ENCODE measurements around the gene SERPINC1. TPM values are rescaled to one million over a fixed set of nuclear protein-coding genes. Genes with fewer than 3 reads are reported as not detected.

SERPINC1 gene
- total RNA-seq, 6 experiments from 2014 or later: 1,325 to 2,875 (median 2,199) TPM

DNA sequence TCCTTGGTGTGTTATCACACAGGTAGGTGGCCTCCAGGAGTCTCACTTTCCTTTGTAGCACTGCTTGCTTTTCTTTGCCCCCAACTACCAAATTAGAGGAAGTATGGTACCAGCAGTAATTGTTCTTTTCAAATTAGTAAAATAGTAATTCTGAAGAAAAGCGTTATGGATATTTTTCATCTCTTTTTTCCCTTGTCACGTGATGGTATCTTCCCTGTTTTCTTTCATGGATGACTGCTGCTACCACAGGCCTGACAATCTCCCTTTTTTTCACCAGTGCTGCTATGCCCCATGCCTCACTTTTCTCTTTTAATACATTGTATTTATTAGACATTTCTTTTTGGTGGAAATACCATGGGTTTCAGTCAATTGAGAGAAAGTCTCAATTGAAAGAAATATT lies 45.6 kb downstream of the SERPINC1 start:
- Histone ChIP-seq H3K27me3 (no peaks in the 10 kb centered on the region), H3K36me3 (peaks cover 0 to 3% (median 0%) of the 10 kb centered on the region in 4 donors), H3K27ac (no peak overlapping the region), H3K4me1 (peaks cover 0 to 16% (median 5%) of the 10 kb centered on the region in 4 donors), H3K9me3 (no peaks in the 10 kb centered on the region), H3K4me3 (no peak overlapping the region)
- 69% methylated on average over 2 of the region's 2 CpGs for WGBS (ENCODE audit: insufficient coverage, low coverage, low lambda C conversion rate, missing lambda C conversion rate)
- TF ChIP-seq POLR2A (IDR thresholded peaks at IDR 0.05) (no peak), CTCF (IDR thresholded peaks at IDR 0.05) (no peak)
- ATAC-seq (no peak), DNase-seq (no peak)
- intact Hi-C loops (cut with DNase I): no loop called here

- no peak for DNase-seq
- no peak for ATAC-seq
- Histone ChIP-seq H3K27ac (no peak overlapping the region), H3K4me1 (peaks cover 0 to 20% (median 7%) of the 10 kb centered on the region in 4 donors), H3K36me3 (peaks cover 0 to 7% (median under 1%) of the 10 kb centered on the region in 4 donors), H3K27me3 (no peaks in the 10 kb centered on the region), H3K9me3 (no peaks in the 10 kb centered on the region), H3K4me3 (no peak overlapping the region)
- TF ChIP-seq CTCF (IDR thresholded peaks at IDR 0.05) (no peak), POLR2A (IDR thresholded peaks at IDR 0.05) (no peak)
- WGBS (ENCODE audit: insufficient coverage, low coverage, low lambda C conversion rate, missing lambda C conversion rate): 82% methylated on average over 4 of the region's 5 CpGs
- intact Hi-C loops (cut with DNase I): no loop called here
Measured at GRCh38 chr1:173871091-173871490, 46.0 kb downstream of the SERPINC1 start.

- Histone ChIP-seq H3K4me1 (peaks cover 0 to 27% (median 10%) of the 10 kb centered on the region in 4 donors), H3K9me3 (no peaks in the 10 kb centered on the region), H3K36me3 (peaks cover 0 to 14% (median 6%) of the 10 kb centered on the region in 4 donors), H3K27me3 (no peaks in the 10 kb centered on the region), H3K27ac (no peak overlapping the region), H3K4me3 (no peak overlapping the region)
- TF ChIP-seq POLR2A (IDR thresholded peaks at IDR 0.05) (no peak), CTCF (IDR thresholded peaks at IDR 0.05) (no peak)
- intact Hi-C loops (cut with DNase I): no loop called here
- DNase-seq: no peak
- WGBS (ENCODE audit: insufficient coverage, low coverage, low lambda C conversion rate, missing lambda C conversion rate): 43% methylated on average over 10 of the region's 15 CpGs
- ATAC-seq: no peak
Measured at GRCh38 chr1:173870252-173871075, 46.7 kb downstream of the SERPINC1 start.

- 2% methylated on average over 5 of the region's 5 CpGs for WGBS (ENCODE audit: insufficient coverage, low coverage, low lambda C conversion rate, missing lambda C conversion rate)
- ATAC-seq (no peak), DNase-seq (no peak)
- TF ChIP-seq POLR2A (IDR thresholded peaks at IDR 0.05): no peak
- TF ChIP-seq CTCF (IDR thresholded peaks at IDR 0.05): no peak
- peak overlapping the region; percentile 91 to 99 (median 95) for H3K27ac ChIP-seq
- H3K36me3 ChIP-seq: peaks cover 4 to 28% (median 18%) of the 10 kb centered on the region in 4 donors
- H3K4me1 ChIP-seq: peaks cover 0 to 32% (median 12%) of the 10 kb centered on the region in 4 donors
- H3K27me3 ChIP-seq: no peaks in the 10 kb centered on the region
- intact Hi-C loops (cut with DNase I): no loop called here
- H3K9me3 ChIP-seq: no peaks in the 10 kb centered on the region
- peak overlapping the region; percentile 72 to 90 (median 79) for H3K4me3 ChIP-seq
Measured at GRCh38 chr1:173869021-173869359, 48.1 kb downstream of the SERPINC1 start.
